Adrenal gland (tissue), 5 donors: ENCODE results near the gene AOPEP.

ENCODE experiments used
- POLR2A ChIP-seq, 2 donors: fragments of 450-650 bp; IDR thresholded peaks; one replicate each; pipeline ENCODE4 v1.6.1; 2017; ENCODE audit warnings: antibody characterized with exemption in 2 of 2, mild to moderate bottlenecking in 2 of 2, moderate library complexity in 1 of 2
- TF ChIP-seq, protein P1 (sequence below), 6 experiments: fragments of 450-650 bp in 4 of 6; fragments of 200-600 bp in 2 of 6; sonication (generic) in 1 of 6; IDR thresholded peaks; 1 replicate in 5 of 6; 2 replicates in 1 of 6; pipeline versions ENCODE4 v1.5.1 to v1.8.0; 2016 to 2021; ENCODE audit warnings: antibody characterized with exemption in 6 of 6, mild to moderate bottlenecking in 2 of 6, moderate library complexity in 1 of 6
- donor health status: DM: no; HTN: no; CAD: no.

DNA sequence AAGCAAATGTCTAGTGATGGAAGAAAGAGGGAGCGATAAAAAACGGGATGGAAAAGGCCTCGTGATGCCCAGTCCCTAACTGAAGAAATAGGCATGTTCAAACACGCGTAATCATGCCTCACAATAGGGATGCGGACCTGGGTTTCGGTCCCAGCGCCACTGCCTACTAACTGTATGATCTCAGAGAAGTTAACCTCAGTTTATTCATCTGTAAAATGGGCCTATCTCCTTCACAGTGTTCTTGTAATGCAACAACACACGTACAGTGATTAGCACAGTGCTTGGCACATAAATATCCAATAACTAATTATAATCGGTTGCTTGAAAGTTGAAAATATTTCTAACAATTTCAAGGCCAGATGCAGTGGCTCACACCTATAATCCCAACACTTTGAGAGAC lies 409.3 kb downstream of the AOPEP start:
- TF ChIP-seq, protein P1, sequence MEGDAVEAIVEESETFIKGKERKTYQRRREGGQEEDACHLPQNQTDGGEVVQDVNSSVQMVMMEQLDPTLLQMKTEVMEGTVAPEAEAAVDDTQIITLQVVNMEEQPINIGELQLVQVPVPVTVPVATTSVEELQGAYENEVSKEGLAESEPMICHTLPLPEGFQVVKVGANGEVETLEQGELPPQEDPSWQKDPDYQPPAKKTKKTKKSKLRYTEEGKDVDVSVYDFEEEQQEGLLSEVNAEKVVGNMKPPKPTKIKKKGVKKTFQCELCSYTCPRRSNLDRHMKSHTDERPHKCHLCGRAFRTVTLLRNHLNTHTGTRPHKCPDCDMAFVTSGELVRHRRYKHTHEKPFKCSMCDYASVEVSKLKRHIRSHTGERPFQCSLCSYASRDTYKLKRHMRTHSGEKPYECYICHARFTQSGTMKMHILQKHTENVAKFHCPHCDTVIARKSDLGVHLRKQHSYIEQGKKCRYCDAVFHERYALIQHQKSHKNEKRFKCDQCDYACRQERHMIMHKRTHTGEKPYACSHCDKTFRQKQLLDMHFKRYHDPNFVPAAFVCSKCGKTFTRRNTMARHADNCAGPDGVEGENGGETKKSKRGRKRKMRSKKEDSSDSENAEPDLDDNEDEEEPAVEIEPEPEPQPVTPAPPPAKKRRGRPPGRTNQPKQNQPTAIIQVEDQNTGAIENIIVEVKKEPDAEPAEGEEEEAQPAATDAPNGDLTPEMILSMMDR (IDR thresholded peaks at IDR 0.05), result no peak
- TF ChIP-seq POLR2A (IDR thresholded peaks at IDR 0.05), result no peak
